H9 (cell line): ENCODE results near the gene CNOT11. TPM values are rescaled to one million over a fixed set of nuclear protein-coding genes. Genes with fewer than 3 reads are reported as not detected.

Experiments
- DNase-seq: peaks from one replicate; pipeline ENCODE4 v3.0.0-alpha.2; 2017
- H2AFZ ChIP-seq: one replicate; pipeline ENCODE4 v1.6.1; 2013; ENCODE audit warnings: mild to moderate bottlenecking, low read length, control low read depth, moderate library complexity
- H2AK5ac ChIP-seq: 2 replicates; pipeline ENCODE4 v1.6.1; 2013; ENCODE audit warnings: low read length, control low read depth, mixed read lengths; ENCODE audit not compliant: insufficient read length
- H2BK120ac ChIP-seq: one replicate; pipeline ENCODE4 v1.6.1; 2013; ENCODE audit warnings: low read depth, mild to moderate bottlenecking, low read length, control low read depth, inconsistent platforms; ENCODE audit not compliant: poor library complexity, severe bottlenecking
- H2BK12ac ChIP-seq: 2 replicates; pipeline ENCODE4 v1.6.1; 2013; ENCODE audit warnings: low read length, control low read depth, mixed read lengths, low read depth; ENCODE audit not compliant: insufficient read length
- H2BK15ac ChIP-seq: 2 replicates; pipeline ENCODE4 v1.6.1; 2013; ENCODE audit warnings: low read depth, low read length, control low read depth
- H2BK20ac ChIP-seq: one replicate; pipeline ENCODE4 v1.6.1; 2013; ENCODE audit warnings: low read depth, mild to moderate bottlenecking, low read length, control low read depth, inconsistent platforms; ENCODE audit not compliant: poor library complexity, severe bottlenecking
- H2BK5ac ChIP-seq: 2 replicates; pipeline ENCODE4 v1.6.1; 2013; ENCODE audit warnings: low read length, control low read depth, mixed read lengths; ENCODE audit not compliant: insufficient read length
- H3K14ac ChIP-seq: 2 replicates; pipeline ENCODE4 v1.6.1; 2013; ENCODE audit warnings: low read length, control low read depth; ENCODE audit not compliant: insufficient read depth
- H3K18ac ChIP-seq: 2 replicates; pipeline ENCODE4 v1.6.1; 2013; ENCODE audit warnings: low read depth, mild to moderate bottlenecking, mixed read lengths, low read length, control low read depth; ENCODE audit not compliant: insufficient read length
- H3K23ac ChIP-seq: 2 replicates; pipeline ENCODE4 v1.6.1; 2013; ENCODE audit warnings: low read length, control low read depth, mixed read lengths, low read depth; ENCODE audit not compliant: insufficient read length
- H3K23me2 ChIP-seq: 2 replicates; pipeline ENCODE4 v1.6.1; 2013; ENCODE audit warnings: low read depth, mild to moderate bottlenecking, mixed read lengths, low read length, control low read depth; ENCODE audit not compliant: insufficient read length, poor library complexity, severe bottlenecking
- H3K27ac ChIP-seq: 2 replicates; pipeline ENCODE4 v1.5.1; 2013; ENCODE audit warnings: low read length, control low read depth, mixed read lengths, low read depth; ENCODE audit not compliant: insufficient read length
- H3K27me3 ChIP-seq: 2 replicates; pipeline ENCODE4 v1.6.1; 2013; ENCODE audit warnings: low read length, control low read depth, inconsistent platforms; ENCODE audit not compliant: insufficient read depth
- H3K4ac ChIP-seq: 2 replicates; pipeline ENCODE4 v1.6.1; 2013; ENCODE audit warnings: low read depth, mild to moderate bottlenecking, control low read depth, inconsistent platforms, low read length, moderate library complexity
- H3K4me1 ChIP-seq: 2 replicates; pipeline ENCODE4 v1.6.1; 2013; ENCODE audit warnings: low read length, control low read depth, inconsistent platforms; ENCODE audit not compliant: insufficient read depth
- H3K4me2 ChIP-seq: 2 replicates; pipeline ENCODE4 v1.6.1; 2013; ENCODE audit warnings: low read length, control low read depth, mixed read lengths; ENCODE audit not compliant: insufficient read length, insufficient read depth
- H3K56ac ChIP-seq: 2 replicates; pipeline ENCODE4 v1.6.1; 2013; ENCODE audit warnings: low read depth, mild to moderate bottlenecking, mixed read lengths, low read length, control low read depth; ENCODE audit not compliant: insufficient read length
- H3K79me1 ChIP-seq: 2 replicates; pipeline ENCODE4 v1.6.1; 2013; ENCODE audit warnings: low read depth, mild to moderate bottlenecking, moderate library complexity, low read length, control low read depth, inconsistent platforms; ENCODE audit not compliant: insufficient read depth, poor library complexity, severe bottlenecking
- H3K79me2 ChIP-seq: 2 replicates; pipeline ENCODE4 v1.6.1; 2013; ENCODE audit warnings: low read length, control low read depth, inconsistent platforms; ENCODE audit not compliant: insufficient read depth
- H3K9ac ChIP-seq: 2 replicates; pipeline ENCODE4 v1.6.1; 2013; ENCODE audit warnings: low read length, control low read depth, mixed read lengths; ENCODE audit not compliant: insufficient read length; ENCODE audit errors: extremely low read depth
- H3K9me3 ChIP-seq: one replicate; pipeline ENCODE4 v1.6.1; 2013; ENCODE audit warnings: low read depth, low read length, inconsistent platforms; ENCODE audit not compliant: control insufficient read depth
- H3T11ph ChIP-seq: one replicate; pipeline ENCODE4 v1.6.1; 2013; ENCODE audit warnings: mild to moderate bottlenecking, low read length, control low read depth, inconsistent platforms
- H4K20me1 ChIP-seq: one replicate; pipeline ENCODE4 v1.6.1; 2013; ENCODE audit not compliant: control insufficient read depth, insufficient read length, insufficient read depth
- H4K5ac ChIP-seq: 2 replicates; pipeline ENCODE4 v1.6.1; 2013; ENCODE audit warnings: low read depth, mild to moderate bottlenecking, mixed read lengths, low read length, control low read depth; ENCODE audit not compliant: insufficient read length
- H4K8ac ChIP-seq: replicated peaks from 2 replicates; pipeline ENCODE4 v1.6.1; 2013; ENCODE audit warnings: low read length, control low read depth, mixed read lengths, low read depth; ENCODE audit not compliant: insufficient read length
- H4K91ac ChIP-seq: 2 replicates; pipeline ENCODE4 v1.6.1; 2013; ENCODE audit warnings: low read depth, mild to moderate bottlenecking, moderate library complexity, mixed read lengths, low read length, control low read depth; ENCODE audit not compliant: insufficient read length
- H3K27ac Mint-ChIP-seq, 3 experiments: 2 replicates in 2 of 3; 3 replicates in 1 of 3; pipeline ENCODE4 v1.8.0; 2020 to 2021; ENCODE audit warnings: mixed read lengths in 3 of 3, mild to moderate bottlenecking in 1 of 3, moderate library complexity in 1 of 3
- H3K27me3 Mint-ChIP-seq: 2 replicates; pipeline ENCODE4 v1.8.0; 2021; ENCODE audit warnings: low read depth, mild to moderate bottlenecking, moderate library complexity, mixed read lengths
- H3K36me3 Mint-ChIP-seq, 3 experiments: 2 replicates in 2 of 3; 3 replicates in 1 of 3; pipeline ENCODE4 v1.8.0; 2020 to 2021; ENCODE audit warnings: low read depth in 3 of 3, mixed read lengths in 3 of 3; ENCODE audit not compliant: insufficient read depth in 1 of 3
- H3K4me1 Mint-ChIP-seq, 2 experiments: 2 replicates each; pipeline ENCODE4 v1.8.0; 2020; ENCODE audit warnings: mixed read lengths in 2 of 2
- H3K4me3 Mint-ChIP-seq, 2 experiments: 2 replicates in 1 of 2; 3 replicates in 1 of 2; pipeline ENCODE4 v1.8.0; 2020 to 2021; ENCODE audit warnings: mild to moderate bottlenecking in 2 of 2, mixed read lengths in 2 of 2, moderate library complexity in 1 of 2
- H3K9me3 Mint-ChIP-seq, 2 experiments: 2 replicates in 1 of 2; 3 replicates in 1 of 2; pipeline ENCODE4 v1.8.0; 2020; ENCODE audit warnings: mild to moderate bottlenecking in 2 of 2, mixed read lengths in 2 of 2, moderate library complexity in 1 of 2
- WGBS: extraction: QIAGEN DNeasy Blood & Tissue Kit; methylation state at CpG from one replicate; pipeline ENCODE4 v1.1.7; 2013; ENCODE audit warnings: missing lambda C conversion rate, low lambda C conversion rate, mixed read lengths; ENCODE audit not compliant: insufficient read length; ENCODE audit errors: extremely low coverage; 5-methylcytosine and 5-hydroxymethylcytosine counted together
- total RNA-seq: library from RNA; stranded (reverse); gene quantifications from 2 replicates; pipeline ENCODE4 v1.2.1, GENCODE V29; 2021
- TF ChIP-seq, protein P1 (sequence below): fragments of 200-600 bp; sonication (generic); conservative IDR thresholded peaks from 3 replicates; pipeline ENCODE4 v1.8.0; 2021; ENCODE audit warnings: antibody characterized with exemption, mild to moderate bottlenecking

The CNOT11 gene
- total RNA-seq, 1 experiment from 2014 or later, result 46.8 TPM

DNA sequence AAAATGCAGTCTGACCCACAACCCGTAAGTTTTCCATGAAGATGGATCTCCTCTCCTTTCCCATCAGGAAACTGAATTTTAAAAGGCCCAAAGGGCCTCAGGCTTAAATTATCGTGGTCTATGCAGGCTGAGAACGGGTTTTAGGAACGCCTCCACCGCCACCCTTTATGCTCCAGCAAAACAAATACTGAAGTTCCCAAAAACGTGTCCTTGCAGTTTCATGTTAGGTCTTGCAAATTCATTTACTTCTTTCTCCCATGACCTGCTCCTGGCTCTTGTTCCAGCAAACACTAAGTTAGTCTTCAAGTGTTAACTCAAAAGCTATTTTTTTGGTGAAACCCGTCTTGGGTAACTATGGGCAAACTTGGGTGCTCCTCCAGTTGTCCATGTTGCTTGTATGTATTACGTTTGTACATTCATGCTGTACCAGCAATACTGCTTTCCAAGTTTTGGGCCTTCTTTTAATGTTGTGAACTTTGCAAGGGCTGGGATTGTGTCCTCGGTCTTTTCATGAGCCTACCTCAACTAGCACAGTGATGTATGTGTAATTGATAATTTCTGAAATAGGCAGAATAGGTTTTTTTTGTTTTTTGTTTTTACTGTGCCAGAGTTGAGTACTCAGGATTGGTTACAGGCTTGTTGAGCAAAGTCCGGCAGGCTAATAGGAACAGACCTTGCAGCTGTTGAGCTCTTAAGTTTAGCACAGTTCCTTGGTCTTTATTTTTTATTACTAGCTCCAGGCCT lies 57.6 kb downstream of the CNOT11 start:
- Histone ChIP-seq H3K27me3 (no peaks in the 10 kb centered on the region), H3K23ac (no peak overlapping the region), H3K79me2 (peaks cover 22% of the 10 kb centered on the region), H3K23me2 (peaks cover 17% of the 10 kb centered on the region), H3K18ac (no peak overlapping the region), H2BK15ac (no peak overlapping the region), H4K5ac (no peak overlapping the region), H3K4me1 (peaks cover 7% of the 10 kb centered on the region; the same call in 1 of the 2 replicates), H3K4me2 (no peak overlapping the region), H2AK5ac (no peak overlapping the region), H3K27ac (no peak overlapping the region), H2AFZ (no peak overlapping the region), H3K79me1 (peaks cover 9% of the 10 kb centered on the region), H3K56ac (no peak overlapping the region), H2BK20ac (no peak overlapping the region), H2BK12ac (no peak overlapping the region), H3K9ac (no peak overlapping the region), H2BK120ac (no peak overlapping the region), H3T11ph (no peak overlapping the region), H2BK5ac (no peak overlapping the region), H4K20me1 (no peaks in the 10 kb centered on the region), H3K14ac (no peak overlapping the region), H4K91ac (no peak overlapping the region), H3K4ac (no peak overlapping the region), H3K9me3 (no peaks in the 10 kb centered on the region), H4K8ac (no peak overlapping the region)
- DNase-seq, result no peak
- Mint-ChIP-seq H3K4me3 (peak overlapping the region in 1 of 2 experiments; percentile 43; a peak in 2 of 5 replicates), H3K4me1 (peaks cover 27 to 30% of the 10 kb centered on the region in 2 experiments), H3K27me3 (peaks cover 7% of the 10 kb centered on the region; the same call in 1 of the 2 replicates), H3K36me3 (peaks cover 0 to 5% (median 2%) of the 10 kb centered on the region in 3 experiments; a peak in 3 of 7 replicates), H3K27ac (no peak overlapping the region; a peak in 1 of 7 replicates), H3K9me3 (no peaks in the 10 kb centered on the region)
- WGBS, result no CpG with 5 or more reads among the region's 10 CpGs
- TF ChIP-seq, protein P1, sequence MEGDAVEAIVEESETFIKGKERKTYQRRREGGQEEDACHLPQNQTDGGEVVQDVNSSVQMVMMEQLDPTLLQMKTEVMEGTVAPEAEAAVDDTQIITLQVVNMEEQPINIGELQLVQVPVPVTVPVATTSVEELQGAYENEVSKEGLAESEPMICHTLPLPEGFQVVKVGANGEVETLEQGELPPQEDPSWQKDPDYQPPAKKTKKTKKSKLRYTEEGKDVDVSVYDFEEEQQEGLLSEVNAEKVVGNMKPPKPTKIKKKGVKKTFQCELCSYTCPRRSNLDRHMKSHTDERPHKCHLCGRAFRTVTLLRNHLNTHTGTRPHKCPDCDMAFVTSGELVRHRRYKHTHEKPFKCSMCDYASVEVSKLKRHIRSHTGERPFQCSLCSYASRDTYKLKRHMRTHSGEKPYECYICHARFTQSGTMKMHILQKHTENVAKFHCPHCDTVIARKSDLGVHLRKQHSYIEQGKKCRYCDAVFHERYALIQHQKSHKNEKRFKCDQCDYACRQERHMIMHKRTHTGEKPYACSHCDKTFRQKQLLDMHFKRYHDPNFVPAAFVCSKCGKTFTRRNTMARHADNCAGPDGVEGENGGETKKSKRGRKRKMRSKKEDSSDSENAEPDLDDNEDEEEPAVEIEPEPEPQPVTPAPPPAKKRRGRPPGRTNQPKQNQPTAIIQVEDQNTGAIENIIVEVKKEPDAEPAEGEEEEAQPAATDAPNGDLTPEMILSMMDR, result no peak
